ENCODE results near the gene MAP3K5. TPM values are rescaled to one million over a fixed set of nuclear protein-coding genes. Genes with fewer than 3 reads are reported as not detected.
A peak's percentile ranks its signal among the peaks of the same experiment; 100 is the strongest.

MAP3K5 gene
- total and polyA plus RNA-seq, 2 of the 8 experiments (the other 6 are each of a cell fraction or from before 2014, with no cell fraction given) = 0.63 to 2.6 TPM

GRCh38 chr6:136526937-136527336, 265.3 kb downstream of the MAP3K5 start:
- 43% methylated on average over 4 of the region's 4 CpGs; no CpG with 5 or more reads in 1 of the 2 experiments for WGBS, 2 experiments (ENCODE audit: extremely low coverage in 1 of 2, insufficient coverage in 1 of 2, insufficient read length in 1 of 2, insufficient replicate concordance in 2 of 2, low coverage in 1 of 2, low lambda C conversion rate in 2 of 2, missing lambda C conversion rate in 1 of 2)
- no peak overlapping the region for H4K8ac ChIP-seq (ENCODE audit: extremely low read depth, insufficient read depth, low read length)
- H4K91ac ChIP-seq (replicated peaks; ENCODE audit: insufficient read length, low read length) = no peak overlapping the region
- H2AFZ ChIP-seq (ENCODE audit: low read length) = no peak overlapping the region
- H3K27me3 ChIP-seq (replicated peaks in 1 of 4; ENCODE audit: control insufficient read depth in 3 of 4, extremely low read depth in 1 of 4, insufficient read depth in 3 of 4, low read length in 3 of 4) = no peaks in the 10 kb centered on the region
- FAIRE-seq = no peak
- peak overlapping the region; percentile 72; the same call in 1 of the 2 replicates for H3K18ac ChIP-seq (ENCODE audit: extremely low read depth, low read length)
- H3K79me1 ChIP-seq (ENCODE audit: low read depth, low read length) = peaks cover 15% of the 10 kb centered on the region
- H3K79me2 ChIP-seq (ENCODE audit: control insufficient read depth in 1 of 2, insufficient read depth in 2 of 2, low read length in 2 of 2) = peaks cover 3 to 91% of the 10 kb centered on the region in 2 experiments; a peak in 3 of 4 replicates
- peak overlapping the region; percentile 37 to 43 for H3K4me2 ChIP-seq (ENCODE audit: insufficient read depth in 1 of 2, low read depth in 2 of 2, low read length in 2 of 2)
- 0 out of 2 replicates have a peak overlapping the region, but pooled peaks have one; percentile 22 for H2BK5ac ChIP-seq (ENCODE audit: low read depth, low read length)
- H2BK15ac ChIP-seq (ENCODE audit: low read length) = no peak overlapping the region
- H3K4me3 ChIP-seq (ENCODE audit: extremely low read depth in 1 of 4, insufficient read depth in 2 of 4, low read depth in 3 of 4, low read length in 4 of 4) = peak overlapping the region in 1 of 4 experiments; percentile 11; a peak in 1 of 8 replicates
- H3K9ac ChIP-seq (replicated peaks in 1 of 4; ENCODE audit: extremely low read depth in 1 of 4, low read depth in 3 of 4, low read length in 3 of 4) = no peak overlapping the region
- no peak overlapping the region for H3K14ac ChIP-seq (ENCODE audit: insufficient read length)
- H3K4ac ChIP-seq (replicated peaks; ENCODE audit: insufficient read length, low read depth, low read length) = no peak overlapping the region
- no peak overlapping the region for H3K56ac ChIP-seq (replicated peaks; ENCODE audit: insufficient read length, low read depth, low read length)
- no peaks in the 10 kb centered on the region for H3K9me3 ChIP-seq (ENCODE audit: insufficient read depth in 2 of 2, low read depth in 1 of 2, low read length in 1 of 2)
- H4K5ac ChIP-seq (ENCODE audit: insufficient read length, low read depth, low read length) = no peak overlapping the region
- DNase-seq (ENCODE audit: low read depth in 1 of 2, low spot score in 2 of 2) = no peak
- peak overlapping the region; percentile 69; the same call in 1 of the 2 replicates for H2BK12ac ChIP-seq (ENCODE audit: low read depth, low read length)
- ChIA-PET POLR2A (ENCODE audit: partially characterized antibody) (interaction anchor here (1.0 to 1.7 kb wide), 4 partner anchors 18 to 237 kb away, joined by 3 to 5 read pairs (median 4); partner anchors contain the start of gene BCLAF1), CTCF (ENCODE audit: partially characterized antibody) (interaction anchor here (0.8 to 4.6 kb wide), 13 partner anchors 12 to 188 kb away, joined by 3 to 22 read pairs (median 4); partner anchors contain the start of gene MAP7)
- no peaks in the 10 kb centered on the region for H3K36me3 ChIP-seq (ENCODE audit: control insufficient read depth in 2 of 4, insufficient read depth in 4 of 4, low read length in 3 of 4)
- H2AK5ac ChIP-seq (ENCODE audit: low read depth, low read length) = 0 out of 2 replicates have a peak overlapping the region, but pooled peaks have one; percentile 26
- H3K23ac ChIP-seq (ENCODE audit: insufficient read length) = no peak overlapping the region
- peaks cover 15 to 31% (median 27%) of the 10 kb centered on the region in 4 experiments for H3K4me1 ChIP-seq (replicated peaks in 1 of 4; ENCODE audit: control insufficient read depth in 3 of 4, insufficient read depth in 4 of 4, low read length in 3 of 4)
- no peak overlapping the region for H2BK20ac ChIP-seq (ENCODE audit: low read length)
- H4K20me1 ChIP-seq (replicated peaks in 1 of 2; ENCODE audit: control insufficient read depth in 1 of 2, insufficient read depth in 2 of 2, low read length in 2 of 2) = peaks cover 0 to 10% of the 10 kb centered on the region in 2 experiments
- no peak overlapping the region for H2BK120ac ChIP-seq (replicated peaks; ENCODE audit: low read depth, low read length)
- H3K23me2 ChIP-seq (ENCODE audit: low read depth, low read length) = peaks cover 1% of the 10 kb centered on the region; the same call in 1 of the 2 replicates
- H3K27ac ChIP-seq (ENCODE audit: low read depth, low read length) = no peak overlapping the region
- TF ChIP-seq ASH2L (IDR thresholded peaks at IDR 0.05; ENCODE audit: low read length) (no peak), CBX8 (IDR thresholded peaks at IDR 0.05; ENCODE audit: borderline replicate concordance, low read depth, low read length) (no peak), SIN3A (conservative IDR thresholded peaks at IDR 0.05 in 1 of 2, IDR thresholded peaks at IDR 0.05 in 1 of 2; ENCODE audit: low read depth in 1 of 2, low read length in 2 of 2) (no peak), CTBP2 (IDR thresholded peaks at IDR 0.05; ENCODE audit: borderline replicate concordance, insufficient read depth, insufficient read length, low read length) (no peak), SRF (IDR thresholded peaks at IDR 0.05; ENCODE audit: low read depth, low read length) (no peak), HDAC2 (IDR thresholded peaks at IDR 0.05; ENCODE audit: borderline replicate concordance in 1 of 2, low read depth in 2 of 2, low read length in 2 of 2) (no peak), ATF2 (IDR thresholded peaks at IDR 0.05; ENCODE audit: low read length) (no peak), RAD21 (IDR thresholded peaks at IDR 0.05 in 1 of 2, conservative IDR thresholded peaks at IDR 0.05 in 1 of 2; ENCODE audit: low read depth in 2 of 2, low read length in 2 of 2) (no peak), TEAD4 (IDR thresholded peaks at IDR 0.05; ENCODE audit: low read depth, low read length) (no peak), MAX (IDR thresholded peaks at IDR 0.05) (no peak)

Data from H1 (cell line).